ENCODE measurements around the gene TGFB1I1.

The TGFB1I1 gene

DNA sequence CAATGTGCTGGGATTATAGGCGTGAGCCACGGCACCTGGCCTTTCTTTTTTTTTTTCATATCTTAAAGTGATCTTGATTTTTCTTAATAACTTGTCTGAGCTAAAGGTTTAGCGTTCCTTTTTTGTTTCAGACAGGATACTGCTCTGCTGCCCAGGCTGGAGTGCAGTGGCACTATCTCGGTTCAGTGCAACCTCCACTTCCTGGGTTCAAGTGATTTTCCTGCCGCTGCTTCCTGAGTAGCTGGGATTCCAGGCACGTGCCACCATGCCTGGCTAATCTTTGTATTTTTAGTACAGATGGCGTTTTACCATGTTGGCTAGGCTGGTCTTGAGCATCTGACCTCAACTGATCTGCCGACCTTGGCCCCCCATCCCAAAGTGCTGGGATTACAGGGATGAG, 32.2 kb downstream of the TGFB1I1 start:
- Histone ChIP-seq H3K4me3 (ENCODE audit: low read length in 2 of 2) (no peak overlapping the region), H3K36me3 (ENCODE audit: control insufficient read depth in 2 of 2, insufficient read depth in 2 of 2, low read length in 2 of 2) (peaks cover 13 to 14% of the 10 kb centered on the region in 2 donors), H3K27ac (ENCODE audit: low read length) (no peak overlapping the region), H3K27me3 (ENCODE audit: control insufficient read depth in 1 of 2, insufficient read depth in 2 of 2, low read length in 2 of 2) (no peaks in the 10 kb centered on the region), H3K9me3 (ENCODE audit: control insufficient read depth in 2 of 2, low read length in 2 of 2) (no peaks in the 10 kb centered on the region), H3K9ac (ENCODE audit: low read length in 2 of 2) (no peak overlapping the region), H3K4me1 (ENCODE audit: control insufficient read depth, insufficient read depth, low read length) (peaks cover 13% of the 10 kb centered on the region)

DNA sequence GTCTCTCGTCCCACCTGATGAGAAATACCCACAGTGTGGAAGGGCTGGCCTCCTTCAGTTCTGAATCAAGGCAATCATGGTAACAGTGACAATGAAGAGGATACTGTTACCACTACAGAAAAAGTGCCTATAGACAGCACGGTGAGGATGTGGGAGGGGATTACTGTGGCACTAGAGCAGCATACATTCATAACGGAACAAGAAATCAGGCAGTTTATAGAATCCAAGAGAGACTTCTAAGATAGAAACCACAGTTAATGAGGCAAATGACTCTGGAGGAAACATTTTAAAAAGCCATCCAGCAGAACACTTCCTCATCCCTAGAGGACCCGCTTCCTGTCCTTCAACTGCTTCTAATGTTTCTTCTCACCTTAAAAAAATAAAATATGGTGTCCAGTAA, 33.5 kb downstream of the TGFB1I1 start:
- H3K36me3 ChIP-seq (ENCODE audit: control insufficient read depth in 2 of 2, insufficient read depth in 2 of 2, low read length in 2 of 2) = peaks cover 3 to 5% of the 10 kb centered on the region in 2 donors
- peaks cover 19% of the 10 kb centered on the region for H3K4me1 ChIP-seq (ENCODE audit: control insufficient read depth, insufficient read depth, low read length)
- H3K9ac ChIP-seq (ENCODE audit: low read length in 2 of 2) = no peak overlapping the region
- H3K27ac ChIP-seq (ENCODE audit: low read length) = no peak overlapping the region
- no peak overlapping the region for H3K4me3 ChIP-seq (ENCODE audit: low read length in 2 of 2)
- no peaks in the 10 kb centered on the region for H3K27me3 ChIP-seq (ENCODE audit: control insufficient read depth in 1 of 2, insufficient read depth in 2 of 2, low read length in 2 of 2)
- H3K9me3 ChIP-seq (ENCODE audit: control insufficient read depth in 2 of 2, low read length in 2 of 2) = no peaks in the 10 kb centered on the region

GRCh38 chr16:31507617-31507928, 35.6 kb downstream of the TGFB1I1 start:
- H3K9ac ChIP-seq (ENCODE audit: low read length in 2 of 2) = peak overlapping the region; percentile 98 to 99
- peaks cover 2 to 5% of the 10 kb centered on the region in 2 donors for H3K36me3 ChIP-seq (ENCODE audit: control insufficient read depth in 2 of 2, insufficient read depth in 2 of 2, low read length in 2 of 2)
- no peaks in the 10 kb centered on the region for H3K9me3 ChIP-seq (ENCODE audit: control insufficient read depth in 2 of 2, low read length in 2 of 2)
- peaks cover 19% of the 10 kb centered on the region for H3K4me1 ChIP-seq (ENCODE audit: control insufficient read depth, insufficient read depth, low read length)
- peak overlapping the region; percentile 88 to 96 for H3K4me3 ChIP-seq (ENCODE audit: low read length in 2 of 2)
- H3K27ac ChIP-seq (ENCODE audit: low read length) = peak overlapping the region; percentile 95
- no peaks in the 10 kb centered on the region for H3K27me3 ChIP-seq (ENCODE audit: control insufficient read depth in 1 of 2, insufficient read depth in 2 of 2, low read length in 2 of 2)

GRCh38 chr16:31507929-31508705, 36.2 kb downstream of the TGFB1I1 start, which contains the start of gene RUSF1:
Gene RUSF1 (minus strand): TSS chr16:31508391. CDS start chr16:31508373, 18 bp downstream.
- H3K36me3 ChIP-seq (ENCODE audit: control insufficient read depth in 2 of 2, insufficient read depth in 2 of 2, low read length in 2 of 2) = peaks cover 2 to 5% of the 10 kb centered on the region in 2 donors
- H3K27me3 ChIP-seq (ENCODE audit: control insufficient read depth in 1 of 2, insufficient read depth in 2 of 2, low read length in 2 of 2) = no peaks in the 10 kb centered on the region
- no peaks in the 10 kb centered on the region for H3K9me3 ChIP-seq (ENCODE audit: control insufficient read depth in 2 of 2, low read length in 2 of 2)
- peak within 1 kb of the TSS; percentile 95 for H3K27ac ChIP-seq (ENCODE audit: low read length)
- peaks cover 19% of the 10 kb centered on the region for H3K4me1 ChIP-seq (ENCODE audit: control insufficient read depth, insufficient read depth, low read length)
- H3K4me3 ChIP-seq (ENCODE audit: low read length in 2 of 2) = peak within 1 kb of the TSS; percentile 88 to 96
- peak within 1 kb of the TSS; percentile 98 to 99 for H3K9ac ChIP-seq (ENCODE audit: low read length in 2 of 2)

DNA sequence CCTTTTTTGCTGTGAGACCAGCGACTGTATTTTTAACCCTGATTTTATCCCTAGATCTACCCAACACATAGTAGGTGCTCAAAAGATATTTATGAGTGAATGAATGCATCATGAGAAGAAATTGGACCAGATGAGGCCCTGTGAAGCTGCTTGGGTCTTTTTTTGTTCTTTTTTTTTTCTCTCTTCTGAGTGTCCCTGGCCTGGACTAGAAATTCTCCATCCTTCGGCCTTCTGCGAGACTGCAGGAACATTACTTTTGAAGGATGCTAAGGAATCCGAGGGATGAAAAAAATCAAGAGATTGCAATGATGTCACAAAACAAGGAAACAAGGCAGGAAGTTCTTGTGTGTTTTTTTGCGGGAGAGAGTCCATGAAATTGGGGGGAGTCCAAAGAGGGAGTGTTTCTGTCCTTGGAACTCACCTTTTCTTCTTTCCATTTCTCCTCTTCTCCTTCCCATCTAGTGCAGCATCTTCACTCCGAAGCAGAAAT, 36.8 kb downstream of the TGFB1I1 start:
- Histone ChIP-seq H3K36me3 (ENCODE audit: control insufficient read depth in 2 of 2, insufficient read depth in 2 of 2, low read length in 2 of 2) (peaks cover 2 to 5% of the 10 kb centered on the region in 2 donors), H3K27me3 (ENCODE audit: control insufficient read depth in 1 of 2, insufficient read depth in 2 of 2, low read length in 2 of 2) (no peaks in the 10 kb centered on the region), H3K4me1 (ENCODE audit: control insufficient read depth, insufficient read depth, low read length) (peaks cover 19% of the 10 kb centered on the region), H3K9ac (ENCODE audit: low read length in 2 of 2) (peak overlapping the region; percentile 98 to 99), H3K27ac (ENCODE audit: low read length) (peak overlapping the region; percentile 95), H3K4me3 (ENCODE audit: low read length in 2 of 2) (peak overlapping the region; percentile 88 to 96), H3K9me3 (ENCODE audit: control insufficient read depth in 2 of 2, low read length in 2 of 2) (no peaks in the 10 kb centered on the region)

GRCh38 chr16:31513126-31513525, 41.2 kb downstream of the TGFB1I1 start:
- no peak overlapping the region for H3K4me3 ChIP-seq (ENCODE audit: low read length in 2 of 2)
- H3K9me3 ChIP-seq (ENCODE audit: control insufficient read depth in 2 of 2, low read length in 2 of 2) = no peaks in the 10 kb centered on the region
- H3K9ac ChIP-seq (ENCODE audit: low read length in 2 of 2) = no peak overlapping the region
- H3K27ac ChIP-seq (ENCODE audit: low read length) = no peak overlapping the region
- no peaks in the 10 kb centered on the region for H3K27me3 ChIP-seq (ENCODE audit: control insufficient read depth in 1 of 2, insufficient read depth in 2 of 2, low read length in 2 of 2)
- H3K4me1 ChIP-seq (ENCODE audit: control insufficient read depth, insufficient read depth, low read length) = peaks cover 6% of the 10 kb centered on the region
- H3K36me3 ChIP-seq (ENCODE audit: control insufficient read depth in 2 of 2, insufficient read depth in 2 of 2, low read length in 2 of 2) = no peaks in the 10 kb centered on the region

GRCh38 chr16:31513884-31514283, 41.9 kb downstream of the TGFB1I1 start:
- no peaks in the 10 kb centered on the region for H3K27me3 ChIP-seq (ENCODE audit: control insufficient read depth in 1 of 2, insufficient read depth in 2 of 2, low read length in 2 of 2)
- H3K27ac ChIP-seq (ENCODE audit: low read length) = no peak overlapping the region
- no peaks in the 10 kb centered on the region for H3K36me3 ChIP-seq (ENCODE audit: control insufficient read depth in 2 of 2, insufficient read depth in 2 of 2, low read length in 2 of 2)
- no peak overlapping the region for H3K9ac ChIP-seq (ENCODE audit: low read length in 2 of 2)
- peaks cover 6% of the 10 kb centered on the region for H3K4me1 ChIP-seq (ENCODE audit: control insufficient read depth, insufficient read depth, low read length)
- H3K9me3 ChIP-seq (ENCODE audit: control insufficient read depth in 2 of 2, low read length in 2 of 2) = no peaks in the 10 kb centered on the region
- H3K4me3 ChIP-seq (ENCODE audit: low read length in 2 of 2) = no peak overlapping the region

- Histone ChIP-seq H3K9ac (ENCODE audit: low read length in 2 of 2) (no peak overlapping the region), H3K4me1 (ENCODE audit: control insufficient read depth, insufficient read depth, low read length) (no peaks in the 10 kb centered on the region), H3K36me3 (ENCODE audit: control insufficient read depth in 2 of 2, insufficient read depth in 2 of 2, low read length in 2 of 2) (no peaks in the 10 kb centered on the region), H3K4me3 (ENCODE audit: low read length in 2 of 2) (no peak overlapping the region), H3K27ac (ENCODE audit: low read length) (no peak overlapping the region), H3K27me3 (ENCODE audit: control insufficient read depth in 1 of 2, insufficient read depth in 2 of 2, low read length in 2 of 2) (no peaks in the 10 kb centered on the region), H3K9me3 (ENCODE audit: control insufficient read depth in 2 of 2, low read length in 2 of 2) (no peaks in the 10 kb centered on the region)
Observed at GRCh38 chr16:31517800-31518402, 45.9 kb downstream of the TGFB1I1 start.

- Histone ChIP-seq H3K4me3 (ENCODE audit: low read length in 2 of 2) (no peak overlapping the region), H3K27me3 (ENCODE audit: control insufficient read depth in 1 of 2, insufficient read depth in 2 of 2, low read length in 2 of 2) (no peaks in the 10 kb centered on the region), H3K9me3 (ENCODE audit: control insufficient read depth in 2 of 2, low read length in 2 of 2) (no peaks in the 10 kb centered on the region), H3K27ac (ENCODE audit: low read length) (no peak overlapping the region), H3K36me3 (ENCODE audit: control insufficient read depth in 2 of 2, insufficient read depth in 2 of 2, low read length in 2 of 2) (no peaks in the 10 kb centered on the region), H3K4me1 (ENCODE audit: control insufficient read depth, insufficient read depth, low read length) (no peaks in the 10 kb centered on the region), H3K9ac (ENCODE audit: low read length in 2 of 2) (no peak overlapping the region)
Observed at GRCh38 chr16:31519759-31520431, 47.9 kb downstream of the TGFB1I1 start.

- H3K9me3 ChIP-seq (ENCODE audit: control insufficient read depth in 2 of 2, low read length in 2 of 2) = no peaks in the 10 kb centered on the region
- peaks cover 0 to 2% of the 10 kb centered on the region in 2 donors for H3K27me3 ChIP-seq (ENCODE audit: control insufficient read depth in 1 of 2, insufficient read depth in 2 of 2, low read length in 2 of 2)
- no peaks in the 10 kb centered on the region for H3K36me3 ChIP-seq (ENCODE audit: control insufficient read depth in 2 of 2, insufficient read depth in 2 of 2, low read length in 2 of 2)
- H3K4me3 ChIP-seq (ENCODE audit: low read length in 2 of 2) = no peak overlapping the region
- H3K4me1 ChIP-seq (ENCODE audit: control insufficient read depth, insufficient read depth, low read length) = no peaks in the 10 kb centered on the region
- no peak overlapping the region for H3K9ac ChIP-seq (ENCODE audit: low read length in 2 of 2)
- no peak overlapping the region for H3K27ac ChIP-seq (ENCODE audit: low read length)
Observed at GRCh38 chr16:31521368-31521767, 49.4 kb downstream of the TGFB1I1 start.

Measured in stomach smooth muscle (tissue), 2 donors.